OCI-LY3 (cell line): Measurements from ENCODE around the gene MPND.

Experiments
- CTCF ChIP-seq: fragments of 200-600, 300-600 bp; sonication (generic); IDR thresholded peaks from 2 replicates; pipeline ENCODE4 v1.5.1; 2014; ENCODE audit warnings: antibody characterized with exemption, low read length, low read depth
- EZH2phosphoT487 ChIP-seq: fragments of 200-600 bp; shearing (Covaris generic); IDR thresholded peaks from 2 replicates; pipeline ENCODE4 v1.6.1; 2018; ENCODE audit warnings: antibody characterized with exemption, mixed run types, low read depth

DNA sequence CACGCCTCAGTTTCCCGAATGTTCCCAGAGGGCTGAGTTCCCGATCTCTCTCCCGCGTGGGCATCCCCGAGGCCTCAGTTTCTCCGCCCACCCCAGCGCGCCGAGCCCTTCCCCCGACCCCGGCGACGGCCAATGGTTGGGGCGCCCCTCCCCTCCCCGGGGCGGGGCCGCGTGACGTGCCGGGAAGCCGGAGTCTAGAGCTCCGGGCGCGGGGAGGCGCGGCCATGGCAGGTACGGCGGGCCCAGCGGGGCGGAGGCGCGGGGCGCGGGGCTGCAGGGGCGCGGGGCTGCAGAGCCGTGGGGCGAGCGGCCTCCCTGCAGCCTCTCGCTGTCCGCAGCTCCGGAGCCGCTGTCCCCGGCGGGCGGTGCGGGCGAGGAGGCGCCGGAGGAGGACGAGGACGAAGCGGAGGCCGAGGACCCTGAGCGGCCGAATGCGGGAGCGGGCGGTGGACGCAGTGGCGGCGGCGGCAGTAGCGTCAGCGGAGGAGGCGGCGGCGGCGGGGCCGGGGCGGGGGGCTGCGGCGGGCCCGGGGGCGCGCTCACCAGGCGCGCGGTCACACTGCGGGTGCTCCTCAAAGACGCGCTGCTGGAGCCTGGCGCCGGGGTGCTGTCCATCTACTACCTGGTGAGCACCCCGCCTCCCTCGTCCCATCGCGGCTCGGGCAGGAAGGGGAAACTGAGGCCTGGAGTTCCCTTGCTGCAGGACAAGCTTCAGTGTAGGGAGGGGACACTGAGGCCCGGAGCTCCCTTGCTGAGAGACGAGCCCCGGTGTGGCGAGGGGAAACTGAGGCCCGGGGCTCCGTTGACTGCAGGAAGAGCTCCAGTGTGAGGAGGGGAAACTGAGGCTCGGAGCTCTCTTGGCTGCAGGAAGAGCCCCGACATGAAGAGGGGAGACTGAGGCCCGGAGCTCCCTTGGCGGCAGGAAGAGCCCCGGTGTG, at the start of gene MPND:
- TF ChIP-seq EZH2phosphoT487 (no peak), CTCF (no peak)
